ENCODE measurements around the gene TEPSIN.

The TEPSIN gene

DNA sequence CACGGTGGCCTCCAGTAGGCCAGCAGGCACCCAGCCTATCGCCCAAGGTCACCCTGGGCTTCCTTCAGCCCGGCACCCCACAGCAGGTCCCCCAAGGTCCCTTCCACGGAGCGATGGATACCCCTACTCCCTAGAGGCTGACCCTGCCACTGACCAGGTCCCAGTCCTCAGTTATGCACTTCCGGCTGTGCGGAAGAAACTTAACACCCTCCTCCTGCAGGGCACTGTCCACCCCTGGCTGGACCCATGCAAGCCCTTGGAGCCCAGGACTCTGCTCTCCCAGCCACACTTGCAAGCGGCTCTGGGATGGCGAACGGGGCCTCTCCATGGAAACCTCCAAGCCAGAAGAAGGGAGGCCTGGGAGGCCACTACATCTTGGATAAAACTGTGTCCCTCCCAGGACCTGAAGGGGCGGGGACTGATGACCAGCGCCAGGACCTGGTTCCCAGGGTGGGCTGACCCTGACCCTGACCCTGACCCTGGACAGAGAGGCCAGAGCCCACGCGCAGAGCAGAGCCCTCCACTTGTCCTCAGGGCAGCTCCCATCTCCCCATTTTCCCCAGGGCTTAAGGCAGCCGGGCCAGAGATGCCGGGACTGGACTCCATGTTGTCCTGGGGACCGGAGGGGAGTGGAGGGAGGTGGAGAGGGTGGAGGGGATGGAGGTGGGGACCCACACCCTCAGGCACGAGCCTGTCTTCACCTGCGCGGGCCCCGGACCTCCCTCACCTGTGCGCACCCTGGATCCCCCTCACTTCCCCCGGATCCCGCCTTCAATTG is 16.8 kb downstream of the TEPSIN start (continued):
- TF ChIP-seq, protein P1, sequence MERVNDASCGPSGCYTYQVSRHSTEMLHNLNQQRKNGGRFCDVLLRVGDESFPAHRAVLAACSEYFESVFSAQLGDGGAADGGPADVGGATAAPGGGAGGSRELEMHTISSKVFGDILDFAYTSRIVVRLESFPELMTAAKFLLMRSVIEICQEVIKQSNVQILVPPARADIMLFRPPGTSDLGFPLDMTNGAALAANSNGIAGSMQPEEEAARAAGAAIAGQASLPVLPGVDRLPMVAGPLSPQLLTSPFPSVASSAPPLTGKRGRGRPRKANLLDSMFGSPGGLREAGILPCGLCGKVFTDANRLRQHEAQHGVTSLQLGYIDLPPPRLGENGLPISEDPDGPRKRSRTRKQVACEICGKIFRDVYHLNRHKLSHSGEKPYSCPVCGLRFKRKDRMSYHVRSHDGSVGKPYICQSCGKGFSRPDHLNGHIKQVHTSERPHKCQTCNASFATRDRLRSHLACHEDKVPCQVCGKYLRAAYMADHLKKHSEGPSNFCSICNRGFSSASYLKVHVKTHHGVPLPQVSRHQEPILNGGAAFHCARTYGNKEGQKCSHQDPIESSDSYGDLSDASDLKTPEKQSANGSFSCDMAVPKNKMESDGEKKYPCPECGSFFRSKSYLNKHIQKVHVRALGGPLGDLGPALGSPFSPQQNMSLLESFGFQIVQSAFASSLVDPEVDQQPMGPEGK (CRISPR knock-in tag; IDR thresholded peaks at IDR 0.05; ENCODE audit: borderline replicate concordance) = no peak
- no peak for TF ChIP-seq BACH2 (CRISPR knock-in tag; IDR thresholded peaks at IDR 0.05; ENCODE audit: borderline replicate concordance)
- no peak for TF ChIP-seq ZC3H10 (CRISPR knock-in tag; IDR thresholded peaks at IDR 0.05)

DNA sequence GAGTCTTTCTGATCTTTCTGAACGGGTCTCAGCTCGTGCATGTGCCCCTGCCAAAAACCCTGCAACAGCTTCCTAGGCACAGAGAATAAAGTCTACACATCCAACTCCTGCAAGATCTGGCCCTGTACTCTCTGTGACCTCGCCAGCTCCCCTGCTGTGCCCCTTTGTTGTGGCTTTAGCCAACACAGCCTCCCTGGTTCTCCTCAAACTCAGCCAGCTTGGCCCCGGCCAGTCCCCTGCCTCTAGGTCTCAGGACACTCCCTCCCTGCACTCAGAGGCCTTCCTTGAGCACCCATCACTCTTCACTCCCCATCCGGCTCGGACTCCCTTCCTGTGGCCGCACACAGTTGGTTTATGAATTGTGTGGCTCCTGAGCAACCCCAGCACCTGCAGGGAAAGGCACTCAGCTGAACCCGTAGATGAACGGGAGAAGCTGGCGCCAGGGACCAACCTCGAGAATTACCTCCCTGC is 17.4 kb downstream of the TEPSIN start:
- no peak for ATAC-seq
- TF ChIP-seq TOX (CRISPR knock-in tag; IDR thresholded peaks at IDR 0.05; ENCODE audit: borderline replicate concordance) (no peak), ESRRG (CRISPR knock-in tag; IDR thresholded peaks at IDR 0.05) (no peak), ARNTL (CRISPR knock-in tag; IDR thresholded peaks at IDR 0.05; ENCODE audit: borderline replicate concordance, low read depth) (no peak), ZNF70 (CRISPR knock-in tag; IDR thresholded peaks at IDR 0.05) (no peak), BACH2 (CRISPR knock-in tag; IDR thresholded peaks at IDR 0.05; ENCODE audit: borderline replicate concordance) (no peak), CSDC2 (CRISPR knock-in tag; IDR thresholded peaks at IDR 0.05) (no peak), GLIS3 (CRISPR knock-in tag; IDR thresholded peaks at IDR 0.05) (no peak), ZC3H10 (CRISPR knock-in tag; IDR thresholded peaks at IDR 0.05) (no peak), TCF4 (CRISPR knock-in tag; IDR thresholded peaks at IDR 0.05; ENCODE audit: borderline replicate concordance) (no peak), RARB (CRISPR knock-in tag; IDR thresholded peaks at IDR 0.05) (no peak), ZFP30 (CRISPR knock-in tag; IDR thresholded peaks at IDR 0.05) (no peak)
- TF ChIP-seq, protein P1 (CRISPR knock-in tag; IDR thresholded peaks at IDR 0.05; ENCODE audit: borderline replicate concordance) = no peak
- TF ChIP-seq, protein P2, sequence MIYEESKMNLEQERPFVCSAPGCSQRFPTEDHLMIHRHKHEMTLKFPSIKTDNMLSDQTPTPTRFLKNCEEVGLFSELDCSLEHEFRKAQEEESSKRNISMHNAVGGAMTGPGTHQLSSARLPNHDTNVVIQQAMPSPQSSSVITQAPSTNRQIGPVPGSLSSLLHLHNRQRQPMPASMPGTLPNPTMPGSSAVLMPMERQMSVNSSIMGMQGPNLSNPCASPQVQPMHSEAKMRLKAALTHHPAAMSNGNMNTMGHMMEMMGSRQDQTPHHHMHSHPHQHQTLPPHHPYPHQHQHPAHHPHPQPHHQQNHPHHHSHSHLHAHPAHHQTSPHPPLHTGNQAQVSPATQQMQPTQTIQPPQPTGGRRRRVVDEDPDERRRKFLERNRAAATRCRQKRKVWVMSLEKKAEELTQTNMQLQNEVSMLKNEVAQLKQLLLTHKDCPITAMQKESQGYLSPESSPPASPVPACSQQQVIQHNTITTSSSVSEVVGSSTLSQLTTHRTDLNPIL (CRISPR knock-in tag; IDR thresholded peaks at IDR 0.05; ENCODE audit: low read depth) = no peak
- TF ChIP-seq, protein P3, sequence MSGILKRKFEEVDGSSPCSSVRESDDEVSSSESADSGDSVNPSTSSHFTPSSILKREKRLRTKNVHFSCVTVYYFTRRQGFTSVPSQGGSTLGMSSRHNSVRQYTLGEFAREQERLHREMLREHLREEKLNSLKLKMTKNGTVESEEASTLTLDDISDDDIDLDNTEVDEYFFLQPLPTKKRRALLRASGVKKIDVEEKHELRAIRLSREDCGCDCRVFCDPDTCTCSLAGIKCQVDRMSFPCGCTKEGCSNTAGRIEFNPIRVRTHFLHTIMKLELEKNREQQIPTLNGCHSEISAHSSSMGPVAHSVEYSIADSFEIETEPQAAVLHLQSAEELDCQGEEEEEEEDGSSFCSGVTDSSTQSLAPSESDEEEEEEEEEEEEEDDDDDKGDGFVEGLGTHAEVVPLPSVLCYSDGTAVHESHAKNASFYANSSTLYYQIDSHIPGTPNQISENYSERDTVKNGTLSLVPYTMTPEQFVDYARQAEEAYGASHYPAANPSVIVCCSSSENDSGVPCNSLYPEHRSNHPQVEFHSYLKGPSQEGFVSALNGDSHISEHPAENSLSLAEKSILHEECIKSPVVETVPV (CRISPR knock-in tag; IDR thresholded peaks at IDR 0.05) = no peak
- TF ChIP-seq, protein P4, sequence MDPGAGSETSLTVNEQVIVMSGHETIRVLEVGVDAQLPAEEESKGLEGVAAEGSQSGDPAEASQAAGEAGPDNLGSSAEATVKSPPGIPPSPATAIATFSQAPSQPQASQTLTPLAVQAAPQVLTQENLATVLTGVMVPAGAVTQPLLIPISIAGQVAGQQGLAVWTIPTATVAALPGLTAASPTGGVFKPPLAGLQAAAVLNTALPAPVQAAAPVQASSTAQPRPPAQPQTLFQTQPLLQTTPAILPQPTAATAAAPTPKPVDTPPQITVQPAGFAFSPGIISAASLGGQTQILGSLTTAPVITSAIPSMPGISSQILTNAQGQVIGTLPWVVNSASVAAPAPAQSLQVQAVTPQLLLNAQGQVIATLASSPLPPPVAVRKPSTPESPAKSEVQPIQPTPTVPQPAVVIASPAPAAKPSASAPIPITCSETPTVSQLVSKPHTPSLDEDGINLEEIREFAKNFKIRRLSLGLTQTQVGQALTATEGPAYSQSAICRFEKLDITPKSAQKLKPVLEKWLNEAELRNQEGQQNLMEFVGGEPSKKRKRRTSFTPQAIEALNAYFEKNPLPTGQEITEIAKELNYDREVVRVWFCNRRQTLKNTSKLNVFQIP (CRISPR knock-in tag; IDR thresholded peaks at IDR 0.05; ENCODE audit: borderline replicate concordance, low read depth) = no peak
- TF ChIP-seq, protein P5, sequence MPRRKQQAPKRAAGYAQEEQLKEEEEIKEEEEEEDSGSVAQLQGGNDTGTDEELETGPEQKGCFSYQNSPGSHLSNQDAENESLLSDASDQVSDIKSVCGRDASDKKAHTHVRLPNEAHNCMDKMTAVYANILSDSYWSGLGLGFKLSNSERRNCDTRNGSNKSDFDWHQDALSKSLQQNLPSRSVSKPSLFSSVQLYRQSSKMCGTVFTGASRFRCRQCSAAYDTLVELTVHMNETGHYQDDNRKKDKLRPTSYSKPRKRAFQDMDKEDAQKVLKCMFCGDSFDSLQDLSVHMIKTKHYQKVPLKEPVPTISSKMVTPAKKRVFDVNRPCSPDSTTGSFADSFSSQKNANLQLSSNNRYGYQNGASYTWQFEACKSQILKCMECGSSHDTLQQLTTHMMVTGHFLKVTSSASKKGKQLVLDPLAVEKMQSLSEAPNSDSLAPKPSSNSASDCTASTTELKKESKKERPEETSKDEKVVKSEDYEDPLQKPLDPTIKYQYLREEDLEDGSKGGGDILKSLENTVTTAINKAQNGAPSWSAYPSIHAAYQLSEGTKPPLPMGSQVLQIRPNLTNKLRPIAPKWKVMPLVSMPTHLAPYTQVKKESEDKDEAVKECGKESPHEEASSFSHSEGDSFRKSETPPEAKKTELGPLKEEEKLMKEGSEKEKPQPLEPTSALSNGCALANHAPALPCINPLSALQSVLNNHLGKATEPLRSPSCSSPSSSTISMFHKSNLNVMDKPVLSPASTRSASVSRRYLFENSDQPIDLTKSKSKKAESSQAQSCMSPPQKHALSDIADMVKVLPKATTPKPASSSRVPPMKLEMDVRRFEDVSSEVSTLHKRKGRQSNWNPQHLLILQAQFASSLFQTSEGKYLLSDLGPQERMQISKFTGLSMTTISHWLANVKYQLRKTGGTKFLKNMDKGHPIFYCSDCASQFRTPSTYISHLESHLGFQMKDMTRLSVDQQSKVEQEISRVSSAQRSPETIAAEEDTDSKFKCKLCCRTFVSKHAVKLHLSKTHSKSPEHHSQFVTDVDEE (CRISPR knock-in tag; IDR thresholded peaks at IDR 0.05) = no peak

Measured in SK-N-SH treated with all-trans-retinoic acid at 6 μM for 48 hours (cell line).